Osteoblast (primary cell): ENCODE data around the gene MBD4. TPM values are rescaled to one million over a fixed set of nuclear protein-coding genes. Genes with fewer than 3 reads are reported as not detected.
A peak's percentile ranks its signal among the peaks of the same experiment; 100 is the strongest.

ENCODE experiments used
- DNase-seq: peaks from one replicate; pipeline ENCODE4 v3.0.0; 2011; ENCODE audit warnings: low spot score, mixed read lengths; ENCODE audit not compliant: insufficient read length; ENCODE audit errors: missing footprints
- H2AFZ ChIP-seq: 2 replicates; pipeline ENCODE4 v1.6.0; 2011; ENCODE audit warnings: mild to moderate bottlenecking, low read length
- H3K27ac ChIP-seq: 2 replicates; pipeline ENCODE4 v1.5.1; 2011; ENCODE audit warnings: mild to moderate bottlenecking, low read depth, low read length, moderate library complexity
- H3K27me3 ChIP-seq: 2 replicates; pipeline ENCODE4 v1.6.0; 2012; ENCODE audit warnings: mild to moderate bottlenecking, control low read depth, inconsistent platforms, low read length, moderate library complexity; ENCODE audit not compliant: insufficient read depth
- H3K36me3 ChIP-seq: 2 replicates; pipeline ENCODE4 v1.5.1; 2011; ENCODE audit warnings: mild to moderate bottlenecking, low read length, control low read depth, moderate library complexity; ENCODE audit not compliant: insufficient read depth
- H3K4me1 ChIP-seq: 2 replicates; pipeline ENCODE4 v1.5.1; 2011; ENCODE audit warnings: mild to moderate bottlenecking, low read length, control low read depth, moderate library complexity; ENCODE audit not compliant: insufficient read depth
- H3K4me2 ChIP-seq: 2 replicates; pipeline ENCODE4 v1.6.0; 2011; ENCODE audit warnings: mild to moderate bottlenecking, low read length; ENCODE audit not compliant: insufficient read depth
- H3K4me3 ChIP-seq: fragments of 200-600 bp; sonication (generic); 3 replicates; pipeline ENCODE4 v1.5.1; 2012; ENCODE audit warnings: mild to moderate bottlenecking, low read length, inconsistent platforms; ENCODE audit not compliant: insufficient read depth
- H3K79me2 ChIP-seq: 2 replicates; pipeline ENCODE4 v1.6.0; 2012; ENCODE audit warnings: mild to moderate bottlenecking, low read length, control low read depth, inconsistent platforms; ENCODE audit not compliant: insufficient read depth
- H3K9me3 ChIP-seq: 2 replicates; pipeline ENCODE4 v1.5.1; 2011; ENCODE audit warnings: low read depth, low read length, control low read depth
- H4K20me1 ChIP-seq: 2 replicates; pipeline ENCODE4 v1.6.0; 2012; ENCODE audit warnings: mild to moderate bottlenecking, low read length, control low read depth; ENCODE audit not compliant: insufficient read depth
- CTCF ChIP-seq: IDR thresholded peaks from 2 replicates; pipeline ENCODE4 v1.5.1; 2011; ENCODE audit warnings: mild to moderate bottlenecking, low read depth, low read length, moderate library complexity; ENCODE audit errors: extremely low read depth
- total RNA-seq: library from RNA; depleted of rRNA; stranded (reverse); fragments of >200 nt; gene quantifications from 2 replicates; pipeline ENCODE4 v1.2.3, GENCODE V29; 2012

Gene MBD4
- total RNA-seq, 1 donor = 41.3 TPM

DNA sequence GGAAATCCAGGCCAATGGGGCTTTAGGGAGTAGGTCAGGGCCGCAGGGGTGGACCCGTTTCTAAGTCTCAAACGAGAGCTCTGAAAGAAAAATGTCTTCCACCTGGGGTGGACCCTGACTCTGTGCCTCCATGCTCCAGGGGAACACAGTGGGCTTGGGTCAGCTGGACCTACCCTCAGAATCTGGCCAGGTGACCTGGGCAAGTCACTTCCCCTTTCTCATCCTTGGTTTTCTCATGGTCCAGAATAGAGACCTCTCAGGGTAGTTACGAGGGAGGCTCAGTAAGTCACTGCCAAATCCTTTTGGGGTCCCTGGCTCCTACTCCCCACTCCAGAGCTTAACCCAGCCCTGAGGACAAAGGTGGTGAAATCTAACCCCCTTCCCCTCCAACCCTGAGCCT lies 37.1 kb downstream of the MBD4 start:
- no peak overlapping the region for H3K4me3 ChIP-seq
- H3K4me2 ChIP-seq = no peak overlapping the region
- no peaks in the 10 kb centered on the region for H3K9me3 ChIP-seq
- peaks cover 8% of the 10 kb centered on the region for H3K4me1 ChIP-seq
- DNase-seq = no peak
- H3K36me3 ChIP-seq = no peaks in the 10 kb centered on the region
- no peak for TF ChIP-seq CTCF
- peaks cover 8% of the 10 kb centered on the region for H4K20me1 ChIP-seq
- H2AFZ ChIP-seq = no peak overlapping the region
- H3K79me2 ChIP-seq = peaks cover 17% of the 10 kb centered on the region
- H3K27ac ChIP-seq = no peak overlapping the region
- no peaks in the 10 kb centered on the region for H3K27me3 ChIP-seq

DNA sequence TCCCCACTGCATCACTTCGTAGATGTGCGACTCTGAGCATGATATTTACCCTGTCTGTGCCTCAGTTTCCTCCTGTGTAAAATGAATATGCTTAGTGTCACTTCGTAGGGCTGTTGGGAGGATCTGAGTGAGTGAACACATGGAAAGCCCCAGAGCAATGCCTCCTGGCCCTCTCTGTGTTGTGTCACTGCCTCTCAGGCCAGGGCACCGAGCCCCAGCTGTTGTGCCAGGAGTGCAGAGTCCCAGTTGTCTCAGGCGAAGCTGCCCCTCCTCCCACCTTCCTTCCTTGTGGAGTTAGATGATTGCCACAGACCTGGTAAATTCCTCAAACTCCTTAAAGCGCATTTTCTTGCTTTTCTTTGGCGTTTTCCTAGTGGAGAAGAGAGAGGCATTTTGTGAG lies 37.5 kb downstream of the MBD4 start:
- H4K20me1 ChIP-seq = peaks cover 12% of the 10 kb centered on the region
- H3K4me1 ChIP-seq = peaks cover 11% of the 10 kb centered on the region
- no peaks in the 10 kb centered on the region for H3K27me3 ChIP-seq
- no peak overlapping the region for H3K4me2 ChIP-seq
- peaks cover 21% of the 10 kb centered on the region for H3K79me2 ChIP-seq
- H3K9me3 ChIP-seq = no peaks in the 10 kb centered on the region
- DNase-seq = no peak
- TF ChIP-seq CTCF = no peak
- H3K4me3 ChIP-seq = no peak overlapping the region
- no peak overlapping the region for H2AFZ ChIP-seq
- no peaks in the 10 kb centered on the region for H3K36me3 ChIP-seq
- no peak overlapping the region for H3K27ac ChIP-seq

- Histone ChIP-seq H3K4me2 (peak overlapping the region; percentile 92), H3K4me3 (peak overlapping the region; percentile 80), H4K20me1 (peaks cover 30% of the 10 kb centered on the region), H3K9me3 (no peaks in the 10 kb centered on the region), H3K27me3 (no peaks in the 10 kb centered on the region), H3K27ac (peak overlapping the region; percentile 92), H3K79me2 (peaks cover 44% of the 10 kb centered on the region), H3K36me3 (peaks cover 17% of the 10 kb centered on the region), H2AFZ (peak overlapping the region; percentile 87), H3K4me1 (peaks cover 11% of the 10 kb centered on the region)
- no peak for DNase-seq
- TF ChIP-seq CTCF = no peak
These were observed 39.8 kb downstream of the MBD4 start for GRCh38 chr3:129399895-129400357.

- peaks cover 33% of the 10 kb centered on the region for H4K20me1 ChIP-seq
- H3K36me3 ChIP-seq = peaks cover 17% of the 10 kb centered on the region
- H3K9me3 ChIP-seq = no peaks in the 10 kb centered on the region
- H3K79me2 ChIP-seq = peaks cover 50% of the 10 kb centered on the region
- H3K27me3 ChIP-seq = no peaks in the 10 kb centered on the region
- peak; percentile 94 for DNase-seq
- H3K4me1 ChIP-seq = peaks cover 11% of the 10 kb centered on the region
- peak overlapping the region; percentile 80 for H3K4me3 ChIP-seq
- H3K4me2 ChIP-seq = peak overlapping the region; percentile 92
- peak overlapping the region; percentile 92 for H3K27ac ChIP-seq
- H2AFZ ChIP-seq = peak overlapping the region; percentile 87
- TF ChIP-seq CTCF = peak; percentile 99
These were observed 40.4 kb downstream of the MBD4 start for GRCh38 chr3:129399145-129399894.
